NCI-H2227 (cell line): Measurements from ENCODE around the gene ZBED4.
"Not testable (repeated sequence)": the region's sequence is repeated elsewhere in the genome, so short reads cannot be mapped to it uniquely, and the experiment has no call there.

ENCODE experiments used
- DNase-seq: peaks from one replicate; lab custom pipeline; 2025; ENCODE audit not compliant: unreplicated experiment; lab: John Stamatoyannopoulos, UW

Gene ZBED4

GRCh38 chr22:49852898-49853894, at the start of gene ZBED4:
ZBED4 (plus strand) TSS chr22:49853844; CDS start chr22:49883663, 29,819 bp downstream.
- peak; percentile 98 for DNase-seq

- no peak for DNase-seq
Measured at GRCh38 chr22:49807129-49807528, 46.5 kb upstream of the ZBED4 start.

- DNase-seq = no peak
Measured at GRCh38 chr22:49807780-49808708, 45.6 kb upstream of the ZBED4 start.

GRCh38 chr22:49810363-49811019, 43.2 kb upstream of the ZBED4 start:
- DNase-seq = no peak

GRCh38 chr22:49811020-49811791, 42.4 kb upstream of the ZBED4 start:
- no peak for DNase-seq

- DNase-seq = no peak
Measured at GRCh38 chr22:49812838-49813237, 40.8 kb upstream of the ZBED4 start.

GRCh38 chr22:49814164-49814686, 39.4 kb upstream of the ZBED4 start:
- DNase-seq = no peak

GRCh38 chr22:49814856-49815255, 38.8 kb upstream of the ZBED4 start:
- DNase-seq = no peak

- DNase-seq = no peak
Measured at GRCh38 chr22:49815641-49816091, 38.0 kb upstream of the ZBED4 start.

- DNase-seq = no peak
Measured at GRCh38 chr22:49817359-49817758, 36.3 kb upstream of the ZBED4 start.

GRCh38 chr22:49820984-49821383, 32.7 kb upstream of the ZBED4 start:
- no peak for DNase-seq

- not testable (repeated sequence) for DNase-seq
Measured at GRCh38 chr22:49821741-49822140, 31.9 kb upstream of the ZBED4 start.

- no peak for DNase-seq
Measured at GRCh38 chr22:49823289-49824045, 30.2 kb upstream of the ZBED4 start.

- DNase-seq = no peak
Measured at GRCh38 chr22:49824185-49824925, 29.3 kb upstream of the ZBED4 start.

- DNase-seq = no peak
Measured at GRCh38 chr22:49824936-49825335, 28.7 kb upstream of the ZBED4 start.

GRCh38 chr22:49825436-49825835, 28.2 kb upstream of the ZBED4 start:
- DNase-seq = no peak

- DNase-seq = no peak
Measured at GRCh38 chr22:49825944-49826602, 27.6 kb upstream of the ZBED4 start.
